ENCODE data around the gene BPIFA3.

Gene BPIFA3

DNA sequence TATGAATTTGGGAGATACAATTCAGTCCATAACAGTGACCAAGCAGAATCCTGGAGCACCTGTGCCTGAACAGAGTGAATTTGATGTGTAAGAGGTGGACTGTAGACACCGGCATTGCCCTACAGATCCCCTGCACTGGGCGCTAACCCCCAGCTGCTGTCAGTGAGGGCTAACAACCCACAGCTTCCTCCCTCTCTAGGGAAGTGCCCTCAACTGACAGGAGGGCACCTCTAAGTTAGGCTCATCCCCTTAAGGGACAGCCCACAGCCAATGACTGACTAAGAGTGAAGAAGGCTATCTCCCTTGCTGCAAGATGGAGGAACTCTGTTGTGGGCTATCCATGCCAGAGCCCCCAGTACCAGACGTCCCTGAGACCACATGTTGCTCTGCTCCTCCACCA lies 50.5 kb downstream of the BPIFA3 start:
- DNase-seq: no peak

DNA sequence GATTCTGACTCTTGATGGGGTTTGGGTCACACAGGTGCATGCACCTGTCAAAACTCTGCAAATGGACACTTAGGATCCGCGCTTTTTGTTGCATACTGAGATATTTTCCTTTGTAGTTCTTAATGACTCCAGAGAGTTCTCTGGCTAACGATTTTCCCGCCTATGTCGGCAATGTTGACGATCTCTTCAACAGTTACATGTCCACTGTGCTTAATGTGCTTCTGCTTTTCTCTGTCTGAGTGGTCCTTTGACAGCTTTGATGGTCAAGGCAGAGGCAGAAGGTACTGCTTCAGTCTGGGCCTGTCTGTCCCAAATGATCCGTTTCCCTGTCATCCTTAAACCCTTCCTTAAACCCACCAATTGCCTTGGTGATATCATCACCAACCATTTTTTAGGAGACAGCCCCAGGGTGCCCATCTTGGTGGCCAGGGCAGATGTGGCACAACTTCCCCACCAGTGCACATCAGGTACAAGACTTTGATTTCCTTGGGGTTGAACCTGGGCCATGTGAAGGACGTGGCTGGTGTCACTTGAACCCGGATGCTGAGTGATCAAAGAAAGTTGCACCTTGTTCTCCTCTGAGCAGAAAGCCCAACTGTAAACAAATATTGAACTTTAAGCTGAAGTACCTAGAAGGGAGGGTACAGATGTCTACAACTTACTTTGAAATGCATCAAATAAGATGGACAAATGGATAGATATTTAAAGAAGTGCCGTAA lies 55.2 kb downstream of the BPIFA3 start:
- no peak for DNase-seq

DNA sequence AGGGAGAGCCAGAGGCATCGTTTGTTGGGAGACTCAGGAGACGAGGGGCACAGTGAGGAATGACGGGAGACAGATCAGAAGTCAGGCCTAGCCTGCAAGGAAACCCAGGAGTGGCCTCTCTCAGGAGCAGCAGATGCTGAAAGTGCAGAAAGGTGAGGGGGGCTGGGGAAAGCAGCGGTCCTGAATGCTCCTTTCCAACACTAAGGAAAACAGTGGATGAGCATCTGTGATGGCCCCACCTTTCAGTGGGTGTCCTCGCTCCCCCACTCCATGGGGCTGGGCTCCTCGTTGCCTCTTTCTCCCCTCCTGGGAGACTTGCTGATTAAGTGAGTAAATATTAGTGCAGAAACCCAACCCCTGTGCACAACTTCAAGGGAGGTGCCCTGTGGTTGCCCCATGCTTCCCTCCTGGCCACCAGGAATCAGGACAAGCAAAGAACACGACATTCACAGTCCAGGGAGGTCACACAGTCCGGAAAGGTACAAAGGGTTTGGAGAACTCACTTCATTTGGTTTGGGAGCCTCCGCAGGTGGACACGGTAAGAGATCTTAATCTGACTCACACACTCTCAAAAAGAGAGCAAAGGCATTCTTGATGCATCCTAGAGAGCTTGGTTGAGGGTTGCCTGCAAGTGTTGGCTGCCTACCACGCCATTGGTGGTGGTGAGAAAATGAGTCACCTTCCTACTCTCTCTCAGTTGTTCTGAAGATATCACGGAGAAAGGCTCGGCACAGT lies 56.1 kb downstream of the BPIFA3 start:
- no peak for DNase-seq

DNA sequence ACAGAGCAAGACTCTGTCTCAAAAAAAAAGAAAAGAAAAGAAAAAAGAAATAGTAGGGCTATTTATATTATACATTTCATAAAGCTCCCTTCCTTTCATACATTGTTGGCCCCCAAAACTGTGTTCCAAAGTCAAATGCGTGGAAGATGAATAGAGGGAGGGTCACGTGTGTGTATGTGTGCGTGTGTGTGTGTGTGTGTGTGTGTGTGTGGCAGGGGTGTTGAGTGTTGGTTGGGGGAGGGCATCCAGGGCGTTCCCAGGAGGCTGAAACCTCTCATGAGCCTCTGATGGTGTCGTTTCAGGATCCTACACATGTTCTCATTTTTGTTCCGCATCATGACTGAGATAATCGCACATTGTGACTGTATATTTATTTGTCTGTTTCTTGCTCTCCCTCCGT lies 58.1 kb downstream of the BPIFA3 start:
- DNase-seq: no peak

DNA sequence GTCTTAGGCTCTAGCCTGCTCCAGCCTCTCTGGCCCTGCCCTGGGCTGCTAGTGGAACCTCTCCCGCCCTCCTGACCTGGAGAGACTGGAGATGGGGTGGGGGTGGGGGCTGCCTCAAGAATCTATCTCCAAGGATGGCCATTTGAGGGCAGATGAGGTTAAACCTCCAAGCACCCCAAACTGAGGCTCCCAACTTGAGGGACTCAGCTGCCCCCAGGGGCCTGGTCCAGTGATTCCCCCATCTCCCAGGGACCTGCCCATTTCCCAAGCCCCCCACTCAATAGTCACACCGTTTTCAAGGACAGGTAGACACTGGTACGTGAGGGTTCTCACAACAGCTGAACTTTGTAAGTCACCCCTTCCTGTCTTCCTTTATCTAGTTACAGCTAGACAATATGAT lies 58.7 kb downstream of the BPIFA3 start:
- DNase-seq: no peak

DNA sequence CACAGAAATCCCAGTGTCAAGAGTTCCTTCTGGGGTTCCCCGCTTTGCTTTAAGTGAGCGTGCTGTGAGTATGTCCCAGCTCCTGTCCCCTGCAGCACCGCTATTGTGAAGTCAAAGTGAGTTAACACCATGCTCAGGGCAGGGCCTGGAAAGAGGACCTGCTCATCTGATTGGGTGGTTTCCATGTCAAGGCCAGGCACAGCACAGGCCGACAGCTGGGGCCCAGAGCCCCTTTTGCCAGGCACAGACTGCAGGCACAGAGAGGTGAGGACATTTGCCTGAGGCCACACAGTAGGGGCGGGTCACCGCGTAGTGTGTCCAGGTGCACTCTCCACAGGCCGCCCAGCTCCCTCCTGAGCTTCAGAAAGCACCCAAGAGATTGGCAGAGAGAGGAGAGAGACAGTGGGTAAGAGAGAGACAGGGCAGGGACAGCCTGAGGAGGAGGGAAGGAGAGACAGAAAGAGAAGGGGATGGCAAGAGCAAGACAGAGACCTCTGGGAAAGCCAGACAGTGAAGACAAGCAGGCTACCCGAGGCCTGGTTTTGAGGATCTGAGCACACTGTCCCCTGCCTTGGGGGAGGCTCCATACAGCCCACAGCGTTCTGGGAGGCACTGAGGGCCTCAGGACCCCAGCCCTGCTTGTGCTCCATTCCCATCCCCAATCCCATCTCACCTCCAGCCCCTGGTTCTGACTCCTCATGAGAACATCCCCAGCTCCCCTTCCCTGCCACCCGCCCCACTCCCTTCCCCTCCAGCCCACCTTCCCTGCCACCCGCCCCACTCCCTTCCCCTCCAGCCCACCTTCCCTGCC lies 59.4 kb downstream of the BPIFA3 start:
- DNase-seq: no peak
